H1 (cell line): ENCODE results near the gene SMNDC1. TPM values are rescaled to one million over a fixed set of nuclear protein-coding genes. Genes with fewer than 3 reads are reported as not detected.

ENCODE experiments used
- CTCF ChIA-PET: fragments of 300-600 bp; sonication (Branson Sonifier 250); formaldehyde crosslinking; loops from one replicate; lab custom pipeline; 2021; ENCODE audit not compliant: partially characterized antibody; lab: Charles Lee
- POLR2A ChIA-PET: fragments of 300-600 bp; sonication (Branson Sonifier 250); formaldehyde crosslinking; loops from one replicate; lab custom pipeline; 2021; ENCODE audit warnings: inconsistent platforms; ENCODE audit not compliant: partially characterized antibody; lab: Charles Lee
- DNase-seq, 2 experiments: peaks; one replicate each; pipeline versions ENCODE4 v3.0.0 to v3.0.0-alpha.2; 2010 to 2022; ENCODE audit warnings: low spot score in 2 of 2, low read depth in 1 of 2, mixed read lengths in 1 of 2
- FAIRE-seq: peaks from 2 replicates; lab custom pipeline; 2011; peaks lifted over from hg19 to GRCh38; lab: Jason Lieb, UNC
- H2AFZ ChIP-seq: 2 replicates; pipeline ENCODE4 v1.8.1; 2012; ENCODE audit warnings: low read length, inconsistent platforms
- H2AK5ac ChIP-seq: 2 replicates; pipeline ENCODE4 v1.6.1; 2013; ENCODE audit warnings: low read depth, low read length
- H2BK120ac ChIP-seq: replicated peaks from 2 replicates; pipeline ENCODE3; 2013; ENCODE audit warnings: low read depth, low read length, inconsistent platforms
- H2BK12ac ChIP-seq: 2 replicates; pipeline ENCODE4 v1.6.1; 2013; ENCODE audit warnings: low read depth, low read length
- H2BK15ac ChIP-seq: 2 replicates; pipeline ENCODE4 v1.6.1; 2013; ENCODE audit warnings: low read length
- H2BK20ac ChIP-seq: 2 replicates; pipeline ENCODE4 v1.6.1; 2013; ENCODE audit warnings: low read length
- H2BK5ac ChIP-seq: 2 replicates; pipeline ENCODE4 v1.6.1; 2013; ENCODE audit warnings: low read depth, low read length
- H3K14ac ChIP-seq: 2 replicates; pipeline ENCODE4 v1.6.1; 2013; ENCODE audit warnings: inconsistent platforms; ENCODE audit not compliant: insufficient read length
- H3K18ac ChIP-seq: 2 replicates; pipeline ENCODE4 v1.6.1; 2013; ENCODE audit warnings: low read length; ENCODE audit errors: extremely low read depth
- H3K23ac ChIP-seq: 2 replicates; pipeline ENCODE4 v1.6.1; 2013; ENCODE audit warnings: inconsistent platforms; ENCODE audit not compliant: insufficient read length
- H3K23me2 ChIP-seq: 2 replicates; pipeline ENCODE4 v1.6.1; 2013; ENCODE audit warnings: low read depth, low read length
- H3K27ac ChIP-seq: 2 replicates; pipeline ENCODE4 v1.6.1; 2011; ENCODE audit warnings: low read depth, low read length, inconsistent platforms
- H3K27me3 ChIP-seq, 4 experiments: replicated peaks in 1 of 4; 1 replicate in 1 of 4; 2 replicates in 3 of 4; pipeline versions ENCODE4 v1.6.1 to v1.8.1; 2011 to 2013; ENCODE audit warnings: low read length in 3 of 4, mild to moderate bottlenecking in 3 of 4, inconsistent platforms in 2 of 4, mixed read lengths in 2 of 4, moderate library complexity in 1 of 4; ENCODE audit not compliant: control insufficient read depth in 3 of 4, insufficient read depth in 3 of 4; ENCODE audit errors: extremely low read depth in 1 of 4
- H3K36me3 ChIP-seq, 4 experiments: 2 replicates each; pipeline versions ENCODE4 v1.6.1 to v1.8.1; 2011 to 2013; ENCODE audit warnings: mild to moderate bottlenecking in 4 of 4, low read length in 3 of 4, moderate library complexity in 2 of 4, control low read depth in 1 of 4, inconsistent platforms in 1 of 4; ENCODE audit not compliant: insufficient read depth in 4 of 4, control insufficient read depth in 2 of 4
- H3K4ac ChIP-seq: replicated peaks from 2 replicates; pipeline ENCODE3; 2013; ENCODE audit warnings: low read length, low read depth, mixed read lengths, inconsistent platforms; ENCODE audit not compliant: insufficient read length
- H3K4me1 ChIP-seq, 4 experiments: replicated peaks in 1 of 4; 1 replicate in 1 of 4; 2 replicates in 3 of 4; pipeline versions ENCODE4 v1.6.1 to v1.8.1; 2011 to 2013; ENCODE audit warnings: low read length in 3 of 4, inconsistent platforms in 2 of 4, mixed read lengths in 1 of 4; ENCODE audit not compliant: insufficient read depth in 4 of 4, control insufficient read depth in 3 of 4
- H3K4me2 ChIP-seq, 2 experiments: 2 replicates each; pipeline versions ENCODE4 v1.6.1 to v1.8.1; 2011 to 2013; ENCODE audit warnings: low read depth in 2 of 2, low read length in 2 of 2, control low read depth in 1 of 2, inconsistent platforms in 1 of 2, mild to moderate bottlenecking in 1 of 2; ENCODE audit not compliant: insufficient read depth in 1 of 2
- H3K4me3 ChIP-seq, 4 experiments: fragments of 200-600, 300-600 bp in 1 of 4; sonication (generic), shearing (Covaris generic), sonication (Bioruptor Twin) in 1 of 4; 2 replicates each; pipeline versions ENCODE4 v1.5.1 to v1.8.1; 2011 to 2016; ENCODE audit warnings: low read length in 4 of 4, low read depth in 3 of 4, control low read depth in 2 of 4, inconsistent platforms in 2 of 4, mild to moderate bottlenecking in 2 of 4, mixed read lengths in 1 of 4, moderate library complexity in 1 of 4; ENCODE audit not compliant: insufficient read depth in 2 of 4; ENCODE audit errors: extremely low read depth in 1 of 4
- H3K56ac ChIP-seq: replicated peaks from 2 replicates; pipeline ENCODE3; 2013; ENCODE audit warnings: low read depth, mild to moderate bottlenecking, mixed read lengths, low read length, inconsistent platforms; ENCODE audit not compliant: insufficient read length
- H3K79me1 ChIP-seq: 2 replicates; pipeline ENCODE4 v1.6.1; 2013; ENCODE audit warnings: low read depth, low read length, control low read depth
- H3K79me2 ChIP-seq, 2 experiments: 2 replicates each; pipeline versions ENCODE4 v1.6.1 to v1.8.1; 2012 to 2013; ENCODE audit warnings: low read length in 2 of 2, mild to moderate bottlenecking in 2 of 2, inconsistent platforms in 1 of 2; ENCODE audit not compliant: insufficient read depth in 2 of 2, control insufficient read depth in 1 of 2
- H3K9ac ChIP-seq, 4 experiments: replicated peaks in 1 of 4; 1 replicate in 1 of 4; 2 replicates in 3 of 4; pipeline versions ENCODE4 v1.6.1 to v1.8.1; 2011 to 2013; ENCODE audit warnings: low read depth in 3 of 4, low read length in 3 of 4, control low read depth in 2 of 4, mild to moderate bottlenecking in 2 of 4, moderate library complexity in 2 of 4, inconsistent platforms in 1 of 4; ENCODE audit errors: extremely low read depth in 1 of 4
- H3K9me3 ChIP-seq, 2 experiments: 2 replicates each; pipeline versions ENCODE4 v1.6.1 to v1.8.1; 2012 to 2013; ENCODE audit warnings: mild to moderate bottlenecking in 2 of 2, moderate library complexity in 2 of 2, control low read depth in 1 of 2, inconsistent platforms in 1 of 2, low read depth in 1 of 2, low read length in 1 of 2, mixed read lengths in 1 of 2; ENCODE audit not compliant: insufficient read depth in 2 of 2
- H4K20me1 ChIP-seq, 2 experiments: replicated peaks in 1 of 2; 2 replicates each; pipeline versions ENCODE3 to v1.8.1; 2011 to 2013; ENCODE audit warnings: inconsistent platforms in 2 of 2, low read length in 2 of 2, mild to moderate bottlenecking in 1 of 2; ENCODE audit not compliant: insufficient read depth in 2 of 2, control insufficient read depth in 1 of 2
- H4K5ac ChIP-seq: 2 replicates; pipeline ENCODE4 v1.6.1; 2013; ENCODE audit warnings: low read length, low read depth, mixed read lengths, inconsistent platforms; ENCODE audit not compliant: insufficient read length
- H4K8ac ChIP-seq: 2 replicates; pipeline ENCODE4 v1.8.0; 2013; ENCODE audit warnings: mild to moderate bottlenecking, moderate library complexity, low read length, inconsistent platforms; ENCODE audit not compliant: insufficient read depth; ENCODE audit errors: extremely low read depth
- H4K91ac ChIP-seq: replicated peaks from 2 replicates; pipeline ENCODE3; 2013; ENCODE audit warnings: low read length, mixed read lengths, inconsistent platforms; ENCODE audit not compliant: insufficient read length
- BACH1 ChIP-seq: IDR thresholded peaks from 2 replicates; pipeline ENCODE4 v1.6.1; 2012; ENCODE audit warnings: low read length, improper control_type of control experiment
- CTCF ChIP-seq, 3 experiments: IDR thresholded peaks; 1 replicate in 2 of 3; 2 replicates in 1 of 3; pipeline versions ENCODE4 v1.5.1 to v1.6.1; 2011; ENCODE audit warnings: low read length in 3 of 3, mild to moderate bottlenecking in 3 of 3, inconsistent platforms in 2 of 3, low read depth in 1 of 3, moderate library complexity in 1 of 3; ENCODE audit not compliant: insufficient read depth in 1 of 3; ENCODE audit errors: control extremely low read depth in 1 of 3
- EZH2 ChIP-seq: fragments of 200-600 bp; sonication (generic); IDR thresholded peaks from 2 replicates; pipeline ENCODE4 v1.7.1; 2012; ENCODE audit warnings: low read depth, mild to moderate bottlenecking, moderate library complexity, low read length, inconsistent platforms; ENCODE audit not compliant: severe bottlenecking
- JUND ChIP-seq: IDR thresholded peaks from 2 replicates; pipeline ENCODE4 v1.6.1; 2011; ENCODE audit warnings: mild to moderate bottlenecking, improper control_type of control experiment, low read length
- MAX ChIP-seq: IDR thresholded peaks from 2 replicates; pipeline ENCODE4 v1.6.1; 2012; ENCODE audit warnings: inconsistent platforms
- POLR2AphosphoS5 ChIP-seq: IDR thresholded peaks from 2 replicates; pipeline ENCODE4 v1.6.1; 2011; ENCODE audit warnings: low read depth, low read length
- RAD21 ChIP-seq, 2 experiments: IDR thresholded peaks in 1 of 2; conservative IDR thresholded peaks in 1 of 2; 2 replicates each; pipeline ENCODE4 v1.6.1; 2011; ENCODE audit warnings: low read depth in 2 of 2, low read length in 2 of 2, improper control_type of control experiment in 1 of 2, inconsistent platforms in 1 of 2, mild to moderate bottlenecking in 1 of 2, moderate library complexity in 1 of 2
- WGBS, 2 experiments: shearing (Covaris generic) in 1 of 2; methylation state at CpG; one replicate each; pipeline versions ENCODE4 v1.1.6 to v1.1.7; 2013 to 2015; ENCODE audit warnings: low lambda C conversion rate in 2 of 2, mixed read lengths in 2 of 2, inconsistent platforms in 1 of 2, low coverage in 1 of 2, missing lambda C conversion rate in 1 of 2; ENCODE audit not compliant: insufficient replicate concordance in 2 of 2, insufficient coverage in 1 of 2, insufficient read length in 1 of 2; ENCODE audit errors: extremely low coverage in 1 of 2, missing lambda C conversion rate in 1 of 2; 5-methylcytosine and 5-hydroxymethylcytosine counted together
- polyA plus RNA-seq, 7 experiments: library from polyadenylated mRNA; depleted of rRNA in 3 of 7; stranded (reverse) in 5 of 7; unstranded in 2 of 7; fragments of >200 nt in 5 of 7; fragments of 200-250 nt in 2 of 7; gene quantifications; 1 replicate in 5 of 7; 2 replicates in 1 of 7; 4 replicates in 1 of 7; pipeline versions ENCODE4 v1.2.1 to v1.2.3, GENCODE V29; 2011 to 2013; ENCODE audit warnings: missing spikeins in 2 of 7, mixed read lengths in 2 of 7
- total RNA-seq: library from RNA; stranded (reverse); fragmentation: NEBNext Ultra II Directional; extraction: Animal tissue kit (Norgen Biotek cat#: 25700); gene quantifications from 2 replicates; pipeline ENCODE4 v1.2.1, GENCODE V29; 2021

SMNDC1 gene
- total and polyA plus RNA-seq, 2 of the 8 experiments (the other 6 are each of a cell fraction or from before 2014, with no cell fraction given), result 8.1 to 48.6 TPM

GRCh38 chr10:110305767-110306451 lies 1.2 kb upstream of the SMNDC1 start:
- 55% methylated on average over 12 of the region's 17 CpGs; no CpG with 5 or more reads in 1 of the 2 experiments for WGBS, 2 experiments
- Histone ChIP-seq H2BK15ac (no peak overlapping the region), H4K91ac (no peak overlapping the region), H3K23ac (no peak overlapping the region), H3K56ac (no peak overlapping the region), H3K4me3 (no peak overlapping the region; a peak in 1 of 8 replicates), H4K8ac (no peak overlapping the region), H3K14ac (no peak overlapping the region), H3K23me2 (0 out of 2 replicates have a peak, but pooled peaks cover 2% of the 10 kb centered on the region), H3K4me2 (peak overlapping the region in 1 of 2 experiments; percentile 40; a peak in 1 of 4 replicates), H3K27me3 (no peaks in the 10 kb centered on the region), H3K4ac (no peak overlapping the region), H3K27ac (no peak overlapping the region), H2AK5ac (no peak overlapping the region), H3K9me3 (no peaks in the 10 kb centered on the region), H2BK5ac (no peak overlapping the region), H3K79me2 (peaks cover 6 to 36% of the 10 kb centered on the region in 2 experiments), H3K79me1 (no peaks in the 10 kb centered on the region), H2AFZ (no peak overlapping the region), H3K18ac (no peak overlapping the region), H2BK120ac (no peak overlapping the region), H4K5ac (no peak overlapping the region), H2BK12ac (no peak overlapping the region), H2BK20ac (no peak overlapping the region), H4K20me1 (peaks cover 3 to 5% of the 10 kb centered on the region in 2 experiments), H3K4me1 (0 out of 7 replicates have a peak, but pooled peaks cover 0 to 3% (median 0%) of the 10 kb centered on the region in 4 experiments), H3K9ac (no peak overlapping the region), H3K36me3 (peaks cover 0 to 23% (median 15%) of the 10 kb centered on the region in 4 experiments; a peak in 7 of 8 replicates)
- 0 out of 2 replicates have a peak, but pooled peaks have one; percentile 13 for TF ChIP-seq JUND
- TF ChIP-seq CTCF (IDR thresholded peaks at IDR 0.05; ENCODE audit: control extremely low read depth in 1 of 3, insufficient read depth in 1 of 3, low read depth in 1 of 3, low read length in 3 of 3), result peak in 2 of 3 experiments; percentile 56 to 61; a peak in 3 of 4 replicates
- no peak for TF ChIP-seq BACH1
- TF ChIP-seq RAD21 (IDR thresholded peaks at IDR 0.05 in 1 of 2, conservative IDR thresholded peaks at IDR 0.05 in 1 of 2; ENCODE audit: low read depth in 2 of 2, low read length in 2 of 2), result peak; percentile 78
- TF ChIP-seq MAX, result 0 out of 2 replicates have a peak, but pooled peaks have one; percentile 12
- no peak for TF ChIP-seq EZH2
- no peak for TF ChIP-seq POLR2AphosphoS5
- POLR2A ChIA-PET, result interaction anchor here (1.2 to 2.8 kb wide), 10 partner anchors 10 to 306 kb away, joined by 3 to 12 read pairs (median 4); partner anchors contain the start of gene SMC3
- FAIRE-seq (peak; percentile 32), DNase-seq (no peak)
- CTCF ChIA-PET, result interaction anchor here (0.5 to 4.7 kb wide), 20 partner anchors 10 to 536 kb away, joined by 3 to 41 read pairs (median 4); no protein-coding TSS in a partner anchor
